Stimulated activated CD8-positive, alpha-beta memory T cell treated with anti-CD3 and anti-CD28 coated beads, Interleukin-2, amount 100 ng/mL, for 1 hour (primary cell): ENCODE measurements around the gene CPVL.

Experiments
- DNase-seq, 2 donors: peaks; one replicate each; pipeline ENCODE4 v3.0.0-alpha.2; 2020; ENCODE audit warnings: low read depth in 2 of 2

CPVL gene

DNA sequence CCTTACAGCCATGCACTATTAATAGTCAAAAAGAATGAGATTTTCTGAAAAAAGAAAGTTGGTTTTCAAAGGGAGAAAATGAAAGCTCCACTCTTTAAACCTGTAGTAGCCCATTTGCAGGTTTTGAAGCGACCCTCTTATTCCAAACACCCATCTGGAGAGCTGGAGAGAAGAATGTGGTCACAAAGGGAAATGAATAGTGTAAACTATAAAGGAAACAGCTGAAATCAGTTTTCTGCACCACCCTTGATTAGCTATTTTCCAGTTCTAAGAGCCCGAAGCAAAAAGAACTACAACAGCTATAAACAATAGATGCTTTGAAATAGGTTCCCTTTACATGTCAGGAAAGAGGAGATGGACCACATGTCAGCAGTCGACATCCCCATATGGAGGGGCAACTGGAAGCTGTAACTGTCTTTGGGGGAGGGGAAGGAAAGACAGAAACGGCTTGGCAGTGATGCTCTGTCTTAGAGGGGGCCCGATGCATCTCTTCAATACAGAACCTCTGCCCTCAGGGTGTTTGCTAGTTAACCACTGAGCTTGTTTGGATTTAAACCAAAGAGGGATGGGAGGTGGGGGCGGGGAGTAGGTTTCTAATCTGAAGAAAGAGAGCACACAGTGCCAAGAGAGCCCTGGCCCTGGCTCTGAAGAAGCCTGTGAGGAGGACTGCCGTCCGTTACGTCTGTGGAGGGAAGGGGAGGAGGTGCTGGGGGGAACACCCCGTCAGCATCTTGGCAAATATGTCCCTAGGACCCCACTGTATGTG lies 55.3 kb downstream of the CPVL start:
- DNase-seq, result no peak

DNA sequence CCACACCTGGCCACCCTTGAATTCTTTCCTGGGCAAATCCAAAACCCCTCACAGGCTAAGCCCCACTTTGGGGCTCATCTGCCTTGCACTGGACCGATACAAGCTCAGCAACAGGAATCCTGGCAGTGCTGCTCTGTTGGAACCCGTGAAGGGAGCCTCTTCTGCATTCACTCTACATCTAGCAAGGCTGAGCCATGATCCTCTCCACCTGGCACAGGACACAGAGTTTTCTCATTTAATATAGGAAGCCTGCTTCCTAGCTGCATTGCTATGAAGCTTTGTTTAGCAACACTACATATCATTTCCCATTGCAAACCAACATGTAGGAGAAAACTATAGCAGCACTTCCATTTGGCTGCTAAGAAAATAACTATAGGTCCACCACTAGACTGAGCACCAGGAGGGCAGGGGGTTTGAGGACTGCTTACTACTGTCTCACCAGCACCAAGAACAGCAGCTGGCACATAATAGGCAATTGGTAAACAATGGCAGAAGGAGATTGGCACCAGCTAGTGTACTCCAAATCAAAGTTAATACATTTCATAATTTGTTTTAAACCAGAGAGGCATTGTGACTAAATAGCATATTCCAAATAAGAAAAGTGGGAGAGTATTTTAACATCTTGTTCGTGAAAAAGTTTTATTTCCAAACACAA lies 56.1 kb downstream of the CPVL start:
- no peak for DNase-seq

DNA sequence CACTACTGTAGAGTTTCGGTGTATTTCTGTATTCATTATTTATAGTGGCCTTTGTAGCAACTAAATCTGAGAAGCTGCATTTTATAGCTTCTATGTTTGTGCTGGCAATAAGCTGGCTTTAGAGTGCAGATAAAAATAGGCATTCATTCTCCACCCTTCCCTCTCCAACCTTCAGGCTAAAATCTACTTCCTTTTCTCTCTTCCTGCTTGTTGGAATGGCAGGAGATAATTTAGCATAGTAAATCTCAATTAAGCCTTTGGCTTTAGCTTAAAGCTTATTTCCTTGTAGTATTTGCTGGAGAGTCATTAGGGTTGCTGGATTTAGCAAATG lies 58.5 kb downstream of the CPVL start:
- DNase-seq, result no peak

DNA sequence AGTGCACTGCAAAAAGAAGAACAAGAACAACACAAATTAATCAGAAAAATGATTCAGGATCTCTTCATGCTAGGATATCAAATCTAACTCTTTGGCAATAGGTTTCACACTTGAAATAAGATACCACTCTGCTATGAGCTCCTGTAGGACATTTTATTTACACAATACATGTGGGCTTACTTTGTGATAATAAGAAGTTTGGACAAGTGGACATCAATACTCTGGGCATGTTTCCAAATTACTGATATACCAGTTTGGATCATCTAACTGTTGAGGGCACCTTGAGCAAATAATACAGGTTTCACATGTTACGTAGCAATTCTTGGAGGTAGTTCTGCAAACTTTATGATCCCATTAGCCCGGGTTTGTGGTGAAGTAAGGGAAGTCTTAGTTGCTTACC lies 59.8 kb downstream of the CPVL start:
- no peak for DNase-seq

DNA sequence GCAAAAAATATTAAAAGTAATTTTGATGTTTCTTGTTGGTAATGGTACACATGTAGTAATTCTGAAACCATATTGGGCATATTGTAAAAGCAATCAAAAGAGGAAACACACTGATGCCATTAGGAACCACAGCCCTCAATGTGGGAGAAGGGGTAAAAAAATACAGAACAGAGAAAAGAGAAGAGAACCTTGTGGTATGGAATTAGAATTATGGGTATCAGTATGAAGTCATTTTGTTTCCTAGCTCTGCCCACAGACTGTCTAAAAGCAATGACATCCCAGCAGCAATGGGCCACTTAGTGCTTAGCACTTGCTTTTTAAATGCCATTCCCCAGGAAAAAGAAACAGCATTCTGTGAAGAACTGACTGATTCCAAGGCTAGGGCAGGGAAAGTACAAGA lies 61.5 kb downstream of the CPVL start:
- no peak for DNase-seq

DNA sequence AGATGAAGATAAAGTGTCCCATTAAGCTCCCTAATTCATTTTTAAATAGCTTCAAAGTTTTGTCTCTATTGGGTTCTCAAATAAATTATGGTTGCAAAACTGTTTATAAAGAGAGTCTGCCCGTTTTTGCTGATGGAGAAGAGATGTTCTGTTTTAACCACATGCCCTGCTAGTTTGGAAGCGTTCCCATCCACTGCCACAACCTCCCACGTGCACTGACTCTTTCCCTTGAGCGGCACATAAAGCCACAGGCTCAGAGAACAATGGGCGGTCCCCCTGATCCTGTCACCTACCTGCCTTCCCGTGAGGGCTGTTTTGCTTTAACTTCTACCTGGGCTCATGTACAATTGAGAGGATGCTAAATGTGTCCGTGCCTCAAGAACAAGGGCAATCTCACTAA lies 65.5 kb downstream of the CPVL start:
- no peak for DNase-seq

DNA sequence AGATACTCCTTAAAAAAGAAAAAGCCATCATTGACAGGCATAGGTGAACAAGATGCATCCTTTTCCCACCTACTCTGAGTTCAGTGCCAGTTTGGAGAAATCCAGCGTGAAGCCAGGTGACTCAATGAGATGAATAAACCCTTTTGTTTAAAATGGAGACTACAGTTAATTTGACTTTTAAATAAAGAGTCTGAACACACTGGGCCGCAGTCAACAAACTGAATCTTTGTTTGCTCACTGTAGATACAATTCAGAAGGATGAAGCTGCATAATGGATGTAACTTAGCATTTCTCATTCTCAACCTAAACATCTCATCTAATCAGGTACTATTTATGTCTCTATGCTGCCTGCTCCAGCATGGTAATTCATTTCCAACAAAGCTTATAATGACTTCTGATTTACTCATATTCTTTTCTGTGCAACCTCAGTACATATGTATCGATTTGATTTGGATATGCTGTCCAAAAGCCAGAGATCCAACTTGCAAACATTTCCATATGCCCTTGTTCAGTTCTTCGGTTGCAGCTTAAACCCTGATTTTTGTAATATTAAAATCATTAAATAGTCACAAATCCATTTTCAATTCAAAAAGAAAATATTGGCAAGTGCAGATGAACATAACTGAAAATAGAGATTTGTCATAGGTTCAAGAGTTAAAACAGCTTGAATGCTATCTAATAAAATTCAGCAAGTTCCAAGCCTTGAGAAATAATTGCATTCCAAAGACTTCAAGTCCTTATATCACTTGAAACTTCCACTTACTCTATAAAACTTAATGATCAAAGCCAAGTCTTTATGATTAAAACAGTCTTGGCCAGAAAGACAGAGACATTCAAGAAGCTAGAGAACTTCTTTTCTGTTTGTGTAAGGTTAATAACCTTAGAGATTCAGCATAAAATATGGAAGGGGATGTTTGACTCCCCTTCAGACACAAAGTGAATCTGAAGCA lies 67.8 kb downstream of the CPVL start:
- no peak for DNase-seq

DNA sequence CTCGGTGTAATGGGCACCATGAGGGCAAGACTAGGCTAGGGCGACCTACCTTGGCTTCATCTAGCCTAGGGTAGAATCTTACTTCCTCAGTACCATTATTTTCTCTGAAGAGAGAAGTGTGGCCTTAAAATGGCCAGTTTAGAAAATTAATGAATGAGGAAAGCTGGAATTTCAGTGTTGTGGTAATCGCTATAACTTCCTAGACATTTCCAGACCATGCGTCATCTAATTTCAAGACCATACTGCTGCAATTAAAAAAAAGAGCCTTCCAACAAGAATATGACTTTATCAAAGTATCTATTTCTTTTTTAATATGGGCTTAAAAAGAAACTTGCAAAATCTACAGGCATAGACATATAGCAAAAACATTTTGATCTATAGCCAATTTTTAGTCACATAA lies 68.5 kb downstream of the CPVL start:
- no peak for DNase-seq

DNA sequence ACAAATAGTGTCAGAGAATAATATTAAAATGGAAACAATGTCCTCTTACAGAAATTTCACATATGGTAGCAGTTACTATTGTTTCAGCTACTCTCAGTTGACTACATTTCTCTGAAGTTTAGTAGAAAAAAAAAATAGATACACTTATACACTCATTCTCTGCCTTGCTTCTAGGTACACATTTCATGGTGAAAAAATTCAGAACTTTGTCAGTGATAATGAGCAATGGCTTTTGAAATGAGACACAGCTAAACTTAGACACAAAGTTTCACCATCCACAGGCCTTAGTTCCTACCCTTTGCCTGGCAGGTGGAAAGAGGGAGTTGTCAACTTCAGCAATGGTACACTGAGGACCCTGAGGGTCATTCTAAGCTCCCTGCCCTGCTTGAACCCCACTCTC lies 69.2 kb downstream of the CPVL start:
- DNase-seq, result no peak

DNA sequence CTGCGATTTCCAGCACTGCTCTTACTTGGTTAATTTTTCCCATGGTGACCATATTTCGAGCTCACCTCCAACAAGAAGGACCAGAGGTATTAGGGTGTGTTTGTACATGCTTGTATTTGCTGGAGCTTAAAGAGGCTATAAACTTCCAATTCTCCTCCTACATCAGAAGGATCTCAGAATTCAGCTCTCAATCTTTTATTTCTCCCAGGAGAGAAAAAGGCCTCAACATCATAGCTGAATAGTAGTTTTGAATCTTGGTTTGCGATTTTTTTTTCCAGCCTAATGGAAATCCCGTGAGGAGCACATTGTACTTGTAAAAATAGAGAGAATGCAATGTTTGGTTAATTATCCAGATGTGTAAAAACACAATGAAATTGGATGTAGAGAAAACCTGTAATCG lies 69.7 kb downstream of the CPVL start:
- DNase-seq, result no peak

DNA sequence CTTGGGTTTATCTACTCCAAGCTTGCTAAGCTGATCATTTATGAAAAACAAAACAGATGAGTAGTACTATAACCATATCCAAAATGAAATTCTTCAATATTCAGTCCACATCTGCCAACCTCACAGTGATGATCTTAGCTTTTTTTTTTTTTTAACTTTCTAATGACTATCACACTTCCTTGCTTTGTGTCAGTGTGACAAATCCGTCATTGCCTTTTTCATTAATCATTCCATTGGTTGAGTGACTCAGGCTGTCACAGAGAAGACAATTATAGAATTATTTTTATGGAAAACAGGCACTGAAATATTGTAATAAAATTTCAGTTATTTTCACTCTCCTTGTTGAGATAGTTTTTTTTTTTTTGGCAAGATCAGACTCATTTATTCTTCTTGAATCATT lies 70.7 kb downstream of the CPVL start:
- no peak for DNase-seq

DNA sequence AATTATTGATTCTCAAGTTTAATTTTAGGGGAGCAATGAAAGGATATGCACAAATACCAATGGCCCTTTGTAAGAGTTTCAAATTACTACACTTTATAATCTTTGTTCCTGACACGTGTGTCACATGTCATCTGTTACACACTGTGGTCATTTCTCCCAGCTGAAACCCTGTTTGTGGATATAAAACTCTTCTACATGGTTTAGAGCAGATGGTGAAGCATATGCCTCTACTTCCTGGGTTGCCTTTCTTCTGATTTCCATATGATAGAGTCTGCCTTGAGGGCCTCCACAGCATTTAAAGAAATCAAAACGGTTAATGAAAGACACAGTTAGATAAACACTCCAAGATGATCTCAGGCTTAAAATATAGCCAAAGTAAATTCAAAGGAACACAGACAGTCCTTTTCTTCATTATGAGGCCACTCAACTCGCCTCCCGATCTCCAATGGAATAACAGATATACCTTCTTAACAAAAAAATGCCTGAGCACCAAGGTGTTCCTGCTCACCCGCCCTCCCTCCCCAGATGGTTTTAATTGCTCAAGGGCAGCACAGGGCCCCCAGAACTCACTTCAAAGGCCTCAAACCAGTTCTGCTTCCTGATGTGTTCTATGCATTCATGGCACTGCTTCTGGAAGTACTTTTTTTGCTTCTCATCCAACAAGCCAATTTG lies 75.0 kb downstream of the CPVL start:
- DNase-seq, result no peak

DNA sequence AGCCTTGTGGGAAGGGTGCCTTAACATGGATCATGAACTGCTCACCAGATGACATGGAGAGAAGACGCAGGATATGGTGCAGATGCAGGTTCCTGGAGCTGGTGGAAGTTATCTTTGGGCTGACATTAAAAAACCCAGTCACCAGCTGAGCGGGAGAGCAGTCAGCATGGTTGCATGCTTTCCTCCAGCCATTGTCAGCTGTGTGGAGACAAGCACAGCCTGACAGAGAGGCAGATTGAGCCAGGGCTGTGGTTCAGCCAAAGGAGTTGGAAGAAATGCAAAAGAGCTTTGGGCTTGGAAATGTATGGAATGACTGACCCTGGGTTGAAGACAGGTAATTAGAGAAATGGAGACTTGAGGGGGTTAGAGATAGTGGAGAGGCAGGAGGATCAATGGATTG lies 79.7 kb downstream of the CPVL start:
- no peak for DNase-seq

DNA sequence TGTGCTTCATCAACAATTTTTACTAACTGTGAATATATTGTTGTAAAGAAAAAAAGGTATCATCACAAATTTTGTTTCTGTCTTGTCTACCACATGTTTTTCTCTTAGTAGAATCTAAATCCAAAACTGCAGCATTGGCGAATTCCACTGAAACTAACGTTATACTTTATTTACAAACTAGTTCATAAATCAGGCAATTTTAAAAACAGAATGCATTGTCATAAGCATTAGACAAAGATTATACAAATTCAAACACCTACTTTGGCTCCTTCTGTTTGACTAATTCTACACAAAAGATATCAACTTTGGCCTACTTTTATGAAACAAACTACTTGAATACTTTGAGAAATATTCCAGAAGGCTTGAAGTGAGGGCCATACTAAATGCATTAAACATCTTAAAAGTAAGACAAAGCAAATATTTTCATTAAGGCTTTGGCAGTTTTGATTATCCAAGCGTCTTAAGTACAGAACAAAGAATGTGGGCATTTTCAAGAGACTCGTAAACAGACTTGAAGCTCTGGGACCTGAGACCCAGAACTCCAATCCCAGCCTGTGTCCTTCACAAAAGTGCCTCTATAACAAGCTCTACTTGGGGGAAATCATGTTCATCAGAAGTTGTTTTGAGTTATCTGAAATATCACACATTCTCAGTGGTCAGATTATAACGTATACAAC lies 81.0 kb downstream of the CPVL start:
- DNase-seq, result no peak

DNA sequence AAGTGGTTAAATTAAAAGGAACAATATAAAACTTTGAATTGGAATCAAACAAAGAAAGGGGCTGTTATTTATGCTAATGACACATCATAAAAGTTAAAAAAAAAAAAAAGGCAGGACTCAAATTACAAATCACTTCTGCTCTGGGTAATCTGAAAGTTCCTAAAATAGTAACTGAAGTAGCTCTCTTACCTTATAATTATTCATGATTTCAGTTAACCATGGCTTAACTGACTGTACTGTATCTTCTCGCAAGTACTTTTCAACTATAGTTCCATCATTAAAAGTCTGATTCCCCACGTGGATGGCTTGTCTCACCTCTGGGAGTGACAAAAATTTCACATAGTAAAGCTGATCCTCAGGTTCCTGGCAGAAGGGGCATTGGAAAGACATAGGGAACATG lies 82.5 kb downstream of the CPVL start:
- DNase-seq, result no peak

DNA sequence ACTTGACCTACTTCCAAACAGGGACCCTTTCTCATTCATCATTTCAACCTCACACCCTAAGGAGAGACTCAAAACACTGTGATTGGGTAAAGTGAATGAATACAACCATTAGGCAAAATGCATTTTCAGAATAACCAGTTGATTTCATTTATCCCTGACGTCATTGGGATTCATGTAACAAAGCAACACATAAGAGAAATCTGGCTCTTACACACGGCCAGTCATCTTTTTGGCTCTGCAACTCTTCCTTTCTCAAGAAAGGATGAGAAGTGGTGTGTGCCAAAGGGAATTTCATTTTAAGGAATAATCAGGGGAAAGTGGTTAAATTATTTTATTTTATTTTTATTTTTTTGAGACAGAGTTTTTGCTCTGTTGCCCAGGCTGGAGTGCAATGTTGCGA lies 83.1 kb downstream of the CPVL start:
- DNase-seq, result no peak

DNA sequence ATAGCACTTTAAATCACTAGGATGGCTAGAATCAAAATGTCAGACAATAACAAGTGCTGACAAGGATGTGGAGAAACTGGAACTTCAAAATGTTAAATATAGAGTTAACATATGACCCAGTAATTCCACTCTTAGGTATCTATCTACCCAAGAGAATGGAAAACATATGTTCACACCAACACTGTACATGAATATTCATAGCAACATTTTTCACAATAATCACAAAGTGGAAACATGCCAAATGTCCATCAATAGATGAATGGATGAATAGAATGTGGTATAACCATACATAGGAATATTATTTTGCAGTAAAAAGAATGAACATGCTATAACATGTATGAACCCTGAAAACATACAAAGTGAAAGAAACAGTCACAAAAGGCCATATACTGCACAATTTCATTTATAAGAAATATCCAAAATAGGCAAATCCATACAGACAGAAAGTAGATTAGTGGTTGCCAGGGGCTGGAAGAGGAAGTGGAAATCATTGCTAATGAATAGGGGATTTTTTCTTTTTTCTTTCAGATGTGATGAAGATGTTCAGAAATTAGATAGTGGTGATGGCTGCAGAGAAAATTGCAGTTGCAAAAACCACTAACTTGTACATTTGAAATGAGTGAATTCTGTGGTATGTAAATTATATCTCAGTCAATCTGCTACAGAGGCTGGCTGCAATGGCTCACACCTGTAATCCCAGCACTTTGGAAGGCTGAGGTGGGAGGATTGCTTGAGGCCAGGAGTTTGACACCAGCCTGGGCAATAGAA lies 93.0 kb downstream of the CPVL start:
- no peak for DNase-seq

DNA sequence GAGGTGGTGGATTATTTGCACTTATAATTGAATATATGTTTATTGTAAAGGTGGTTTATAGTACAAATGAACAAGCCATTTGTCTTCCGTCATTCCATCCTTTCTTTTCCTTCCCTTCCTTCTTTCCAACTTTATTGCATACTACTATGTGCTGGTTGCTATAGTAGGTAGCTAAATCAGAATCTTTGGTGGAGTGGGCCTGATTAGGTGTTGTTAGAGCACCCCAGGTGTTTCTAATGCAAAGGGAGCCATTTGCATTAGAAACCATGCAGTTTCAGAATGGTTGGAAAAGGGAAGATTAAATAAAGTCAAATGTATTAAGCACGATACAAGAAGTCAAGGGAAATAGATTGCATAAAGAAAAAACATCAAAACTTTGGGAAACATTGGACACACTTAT lies 99.4 kb downstream of the CPVL start:
- no peak for DNase-seq

DNA sequence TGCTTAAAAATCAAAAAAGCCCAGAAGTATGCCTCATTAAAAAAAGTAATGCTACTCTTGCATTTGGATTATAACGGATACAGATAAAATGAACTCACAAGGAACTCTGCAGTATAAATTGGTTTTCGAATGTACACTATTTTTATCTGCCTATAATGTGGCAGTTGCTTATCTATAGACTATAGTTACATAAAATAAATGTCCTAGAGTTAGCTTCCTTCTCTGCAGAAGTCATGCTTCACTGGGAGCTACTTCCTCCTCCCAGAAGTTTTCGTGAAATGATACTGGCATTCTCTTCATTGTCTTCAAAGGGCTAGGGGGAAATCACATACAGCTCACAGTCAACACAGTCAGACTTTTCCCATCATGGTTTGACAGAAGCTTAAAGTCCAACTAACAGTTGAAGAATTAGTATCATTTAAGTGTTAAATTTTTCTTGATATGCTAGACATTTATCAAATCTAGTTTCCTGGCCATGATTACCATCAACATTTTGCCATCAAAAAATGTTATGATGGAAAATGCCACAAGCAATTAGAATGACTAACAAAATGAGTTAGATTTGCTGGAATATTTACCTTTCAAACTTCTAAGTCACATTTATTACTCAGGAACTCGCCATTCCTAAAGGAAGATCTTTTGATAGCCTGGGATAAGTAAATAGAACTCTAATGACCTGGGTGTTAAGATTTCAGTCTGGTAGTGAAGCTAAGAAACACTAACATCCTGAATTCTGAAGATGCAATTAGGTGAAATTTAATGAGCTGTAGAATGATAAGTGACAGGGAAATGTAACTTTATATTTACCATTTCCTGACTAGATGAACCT lies 100.9 kb downstream of the CPVL start:
- DNase-seq, result no peak

DNA sequence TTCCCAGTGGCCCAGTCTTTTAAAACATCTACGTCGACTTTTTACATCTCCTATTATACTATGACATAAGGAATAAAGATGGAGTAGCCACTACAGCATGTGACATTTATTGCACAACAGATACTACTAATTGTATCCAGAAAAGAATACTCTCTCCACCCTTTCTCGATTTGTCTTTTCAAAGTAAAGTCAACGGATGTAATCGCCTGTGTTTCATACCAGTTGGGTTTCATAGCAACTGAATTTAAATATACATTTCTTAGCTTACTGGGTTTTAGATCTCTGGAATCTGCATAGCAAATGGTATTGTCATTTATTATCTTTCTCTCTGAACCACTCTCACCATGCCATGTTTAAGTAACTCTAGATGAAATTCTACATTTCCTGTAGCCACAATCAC lies 101.8 kb downstream of the CPVL start:
- no peak for DNase-seq
